ENCODE results near the gene IVNS1ABP. TPM values are rescaled to one million over a fixed set of nuclear protein-coding genes. Genes with fewer than 3 reads are reported as not detected.

The IVNS1ABP gene
- total RNA-seq, 2 donors from 2014 or later: 87.2 to 141 TPM

- no peak for DNase-seq
- Histone ChIP-seq H3K9me3 (no peaks in the 10 kb centered on the region), H3K36me3 (no peaks in the 10 kb centered on the region), H3K4me1 (no peaks in the 10 kb centered on the region), H3K27me3 (no peaks in the 10 kb centered on the region), H3K9ac (ENCODE audit: low read depth in 2 of 2, low read length in 2 of 2) (no peak overlapping the region), H3K4me3 (no peak overlapping the region), H3K27ac (no peak overlapping the region)
- intact Hi-C loops (cut with DNase I): no loop called here
- TF ChIP-seq, protein P1, sequence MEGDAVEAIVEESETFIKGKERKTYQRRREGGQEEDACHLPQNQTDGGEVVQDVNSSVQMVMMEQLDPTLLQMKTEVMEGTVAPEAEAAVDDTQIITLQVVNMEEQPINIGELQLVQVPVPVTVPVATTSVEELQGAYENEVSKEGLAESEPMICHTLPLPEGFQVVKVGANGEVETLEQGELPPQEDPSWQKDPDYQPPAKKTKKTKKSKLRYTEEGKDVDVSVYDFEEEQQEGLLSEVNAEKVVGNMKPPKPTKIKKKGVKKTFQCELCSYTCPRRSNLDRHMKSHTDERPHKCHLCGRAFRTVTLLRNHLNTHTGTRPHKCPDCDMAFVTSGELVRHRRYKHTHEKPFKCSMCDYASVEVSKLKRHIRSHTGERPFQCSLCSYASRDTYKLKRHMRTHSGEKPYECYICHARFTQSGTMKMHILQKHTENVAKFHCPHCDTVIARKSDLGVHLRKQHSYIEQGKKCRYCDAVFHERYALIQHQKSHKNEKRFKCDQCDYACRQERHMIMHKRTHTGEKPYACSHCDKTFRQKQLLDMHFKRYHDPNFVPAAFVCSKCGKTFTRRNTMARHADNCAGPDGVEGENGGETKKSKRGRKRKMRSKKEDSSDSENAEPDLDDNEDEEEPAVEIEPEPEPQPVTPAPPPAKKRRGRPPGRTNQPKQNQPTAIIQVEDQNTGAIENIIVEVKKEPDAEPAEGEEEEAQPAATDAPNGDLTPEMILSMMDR (IDR thresholded peaks at IDR 0.05): no peak
Observed at GRCh38 chr1:185284533-185285276, 32.3 kb downstream of the IVNS1ABP start.

GRCh38 chr1:185284116-185284515 is 32.9 kb downstream of the IVNS1ABP start:
- no peaks in the 10 kb centered on the region for H3K27me3 ChIP-seq
- intact Hi-C loops (cut with DNase I): no loop called here
- TF ChIP-seq, protein P1 (IDR thresholded peaks at IDR 0.05): no peak

DNA sequence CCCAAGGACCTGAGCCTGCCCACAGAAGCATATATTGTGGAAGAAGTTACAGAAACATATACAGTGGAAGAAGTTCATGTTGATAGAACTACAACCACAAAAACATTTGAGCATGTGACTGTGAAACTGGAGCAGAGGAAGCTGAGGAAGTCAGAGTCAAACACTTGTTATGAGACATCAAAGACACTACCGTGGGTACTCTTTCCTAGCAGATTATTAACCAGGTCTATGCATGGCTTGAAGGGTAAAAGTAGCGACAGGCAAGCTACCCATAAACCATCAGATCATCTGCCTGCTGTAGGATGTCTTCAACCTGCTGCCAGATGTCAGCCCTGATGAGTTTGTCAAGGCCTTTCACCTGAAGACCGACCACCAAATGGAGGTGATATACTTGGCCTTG is 35.8 kb downstream of the IVNS1ABP start:
- Histone ChIP-seq H3K27ac (no peak overlapping the region), H3K4me3 (no peak overlapping the region), H3K4me1 (no peaks in the 10 kb centered on the region), H3K9me3 (no peaks in the 10 kb centered on the region), H3K27me3 (no peaks in the 10 kb centered on the region), H3K36me3 (no peaks in the 10 kb centered on the region), H3K9ac (ENCODE audit: low read depth in 2 of 2, low read length in 2 of 2) (no peak overlapping the region)
- intact Hi-C loops (cut with DNase I): no loop called here
- DNase-seq: no peak
- TF ChIP-seq, protein P1 (IDR thresholded peaks at IDR 0.05): no peak

More at GRCh38 chr1:185284116-185284515, 32.9 kb downstream of the IVNS1ABP start:
- DNase-seq: no peak
- no peak overlapping the region for H3K9ac ChIP-seq (ENCODE audit: low read depth in 2 of 2, low read length in 2 of 2)
- H3K4me1 ChIP-seq: no peaks in the 10 kb centered on the region
- no peaks in the 10 kb centered on the region for H3K9me3 ChIP-seq
- no peak overlapping the region for H3K27ac ChIP-seq
- H3K36me3 ChIP-seq: no peaks in the 10 kb centered on the region
- H3K4me3 ChIP-seq: no peak overlapping the region

GRCh38 chr1:185280589-185280988 is 36.5 kb downstream of the IVNS1ABP start:
- Histone ChIP-seq H3K27ac (no peak overlapping the region), H3K9me3 (no peaks in the 10 kb centered on the region), H3K4me1 (no peaks in the 10 kb centered on the region), H3K36me3 (no peaks in the 10 kb centered on the region), H3K4me3 (no peak overlapping the region), H3K27me3 (no peaks in the 10 kb centered on the region), H3K9ac (ENCODE audit: low read depth in 2 of 2, low read length in 2 of 2) (no peak overlapping the region)
- no peak for DNase-seq
- TF ChIP-seq, protein P1 (IDR thresholded peaks at IDR 0.05): no peak
- intact Hi-C loops (cut with DNase I): no loop called here

GRCh38 chr1:185279571-185279970 is 37.5 kb downstream of the IVNS1ABP start:
- intact Hi-C loops (cut with DNase I): no loop called here
- H3K4me1 ChIP-seq: no peaks in the 10 kb centered on the region
- no peak overlapping the region for H3K27ac ChIP-seq
- no peaks in the 10 kb centered on the region for H3K27me3 ChIP-seq
- DNase-seq: no peak
- H3K9ac ChIP-seq (ENCODE audit: low read depth in 2 of 2, low read length in 2 of 2): no peak overlapping the region
- no peaks in the 10 kb centered on the region for H3K9me3 ChIP-seq
- TF ChIP-seq, protein P1 (IDR thresholded peaks at IDR 0.05): no peak
- H3K4me3 ChIP-seq: no peak overlapping the region
- H3K36me3 ChIP-seq: no peaks in the 10 kb centered on the region

All from colonic mucosa (tissue), 4 donors.